ENCODE results near the gene SLC12A2.

SLC12A2 gene

DNA sequence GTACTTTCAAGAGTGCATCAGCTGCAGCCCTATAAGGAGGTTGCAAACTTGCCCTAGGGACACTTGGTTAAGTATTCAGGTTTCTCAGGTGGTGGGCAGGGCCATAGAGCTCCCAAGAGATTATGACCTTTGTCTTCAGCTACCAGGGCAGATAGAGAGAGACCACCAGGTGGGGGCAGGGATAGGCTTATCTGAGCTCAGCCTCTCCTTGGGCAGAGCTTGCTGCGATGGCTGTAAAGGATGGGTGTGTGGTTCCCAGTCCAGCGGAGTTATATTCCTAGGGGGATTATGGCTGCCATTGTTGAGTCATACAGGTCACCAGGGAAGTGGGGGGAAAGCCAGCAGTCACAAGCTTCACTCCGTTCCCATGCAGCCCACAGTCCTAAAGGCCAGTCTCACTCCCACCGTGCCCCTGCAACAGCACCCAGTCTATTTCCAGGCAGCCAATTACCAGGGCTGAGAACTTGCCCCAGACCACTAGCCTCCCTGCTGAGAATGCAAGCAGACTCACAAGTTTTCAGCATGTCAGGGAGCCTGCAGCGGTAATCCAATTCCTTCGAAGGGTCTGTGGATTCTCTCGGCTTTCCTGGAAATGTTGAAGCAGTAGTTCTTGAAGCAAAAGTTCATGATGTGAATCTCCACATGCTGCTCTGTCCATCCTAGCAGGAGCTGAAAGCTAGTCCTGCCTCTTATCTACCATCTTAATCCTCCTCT lies 151.5 kb downstream of the SLC12A2 start:
- no peak for DNase-seq

DNA sequence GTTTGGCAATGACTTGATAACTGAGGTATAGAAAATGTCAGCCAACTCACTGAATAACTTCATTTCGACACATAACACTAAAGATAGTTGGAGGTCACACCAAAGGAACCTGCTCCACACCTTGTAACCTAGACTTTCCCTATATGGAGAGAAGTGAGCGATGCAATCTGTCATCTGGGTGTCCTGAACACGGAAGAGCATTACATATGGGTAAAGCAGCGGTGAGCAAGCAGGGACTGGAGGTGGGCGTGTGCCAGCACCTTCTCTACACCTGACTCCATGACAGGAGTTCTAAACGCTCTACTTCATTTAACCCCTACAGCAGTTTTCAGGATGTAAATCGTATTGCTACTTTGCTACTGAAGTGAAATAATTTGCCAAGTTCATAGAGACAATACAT lies 152.8 kb downstream of the SLC12A2 start:
- no peak for DNase-seq

DNA sequence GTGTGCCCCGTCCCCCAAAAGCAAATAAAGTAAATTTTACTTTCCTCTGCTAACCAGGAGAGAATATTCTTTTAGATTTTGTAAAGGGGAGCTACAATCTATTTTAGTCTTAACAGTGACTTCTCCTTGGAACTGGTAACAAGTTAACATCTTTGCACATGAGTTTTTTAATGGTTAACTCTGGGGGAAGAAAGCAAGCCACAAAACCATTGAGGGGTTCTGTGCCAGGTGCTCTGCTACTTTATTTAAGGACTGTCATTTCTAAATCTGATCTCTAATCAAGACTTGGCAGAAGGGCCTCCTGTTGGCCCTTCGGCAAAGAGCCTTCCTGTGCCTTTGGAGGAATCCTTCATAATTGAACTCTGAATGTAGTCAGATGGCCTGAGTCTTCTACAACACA lies 153.4 kb downstream of the SLC12A2 start:
- no peak for DNase-seq

DNA sequence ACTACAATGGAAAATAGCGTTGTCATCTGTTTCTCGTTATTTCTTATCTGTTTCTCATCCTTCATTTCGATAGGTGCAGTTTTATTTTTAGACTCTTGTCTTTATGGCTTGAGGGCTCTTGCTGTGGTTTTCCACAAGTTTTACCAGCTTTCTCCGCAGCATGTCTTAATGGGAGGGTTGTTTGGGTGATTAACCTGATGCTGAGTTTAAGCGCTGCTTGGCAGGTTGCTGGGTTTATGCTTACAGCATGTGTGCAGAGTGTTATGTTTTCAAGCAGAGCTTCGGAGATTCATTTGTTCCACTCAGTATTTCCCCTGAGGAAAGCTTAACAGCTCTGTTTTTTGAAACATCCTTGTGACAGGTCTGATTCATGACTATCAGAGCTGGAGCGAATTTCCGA lies 154.0 kb downstream of the SLC12A2 start:
- DNase-seq, result no peak
